HG02623 (cell line): ENCODE measurements around the gene PDIK1L.

ENCODE experiments used
- ATAC-seq: cut with Tn5 transposase; IDR thresholded peaks from one replicate; pipeline ENCODE4 v1.9.1; 2021; ENCODE audit warnings: moderate library complexity; ENCODE audit not compliant: unreplicated experiment

The PDIK1L gene

GRCh38 chr1:26111530-26112406 is at the start of gene PDIK1L:
Gene PDIK1L (plus strand): TSS chr1:26111824. CDS start chr1:26114309, 2,485 bp downstream.
- ATAC-seq: peak; percentile 60

- no peak for ATAC-seq
These were observed 47.1 kb upstream of the PDIK1L start for GRCh38 chr1:26064553-26064952.

GRCh38 chr1:26066160-26066559 is 45.5 kb upstream of the PDIK1L start:
- ATAC-seq: no peak

- no peak for ATAC-seq
These were observed 44.8 kb upstream of the PDIK1L start for GRCh38 chr1:26066857-26067256.

- no peak for ATAC-seq
These were observed 44.2 kb upstream of the PDIK1L start, which contains the start of gene TRIM63 for GRCh38 chr1:26067432-26067911. Gene TRIM63 (minus strand): TSS chr1:26067630. CDS start chr1:26067494, 136 bp downstream.

- no peak for ATAC-seq
These were observed 41.7 kb upstream of the PDIK1L start for GRCh38 chr1:26069941-26070295.

- no peak for ATAC-seq
These were observed 41.2 kb upstream of the PDIK1L start for GRCh38 chr1:26070296-26070962.

GRCh38 chr1:26070963-26071342 is 40.7 kb upstream of the PDIK1L start:
- no peak for ATAC-seq

- ATAC-seq: no peak
These were observed 39.3 kb upstream of the PDIK1L start for GRCh38 chr1:26072305-26072704.

GRCh38 chr1:26075421-26076144 is 36.0 kb upstream of the PDIK1L start:
- ATAC-seq: no peak

GRCh38 chr1:26077524-26077923 is 34.1 kb upstream of the PDIK1L start:
- ATAC-seq: no peak

- no peak for ATAC-seq
These were observed 33.1 kb upstream of the PDIK1L start for GRCh38 chr1:26078286-26079177.

GRCh38 chr1:26079178-26079563 is 32.5 kb upstream of the PDIK1L start:
- no peak for ATAC-seq

- no peak for ATAC-seq
These were observed 31.4 kb upstream of the PDIK1L start for GRCh38 chr1:26079960-26080814.

- ATAC-seq: no peak
These were observed 30.2 kb upstream of the PDIK1L start for GRCh38 chr1:26081267-26082019.

GRCh38 chr1:26082020-26082350 is 29.6 kb upstream of the PDIK1L start:
- no peak for ATAC-seq

GRCh38 chr1:26083208-26083607 is 28.4 kb upstream of the PDIK1L start:
- no peak for ATAC-seq

- no peak for ATAC-seq
These were observed 27.5 kb upstream of the PDIK1L start for GRCh38 chr1:26084091-26084561.

GRCh38 chr1:26084844-26085243 is 26.8 kb upstream of the PDIK1L start:
- no peak for ATAC-seq
